ENCODE measurements around the gene HDHD5. TPM values are rescaled to one million over a fixed set of nuclear protein-coding genes. Genes with fewer than 3 reads are reported as not detected.
A peak's percentile ranks its signal among the peaks of the same experiment; 100 is the strongest.

Gene HDHD5
- total and polyA plus RNA-seq, 4 donors, result 16.7 to 49.2 (median 27.8) TPM

DNA sequence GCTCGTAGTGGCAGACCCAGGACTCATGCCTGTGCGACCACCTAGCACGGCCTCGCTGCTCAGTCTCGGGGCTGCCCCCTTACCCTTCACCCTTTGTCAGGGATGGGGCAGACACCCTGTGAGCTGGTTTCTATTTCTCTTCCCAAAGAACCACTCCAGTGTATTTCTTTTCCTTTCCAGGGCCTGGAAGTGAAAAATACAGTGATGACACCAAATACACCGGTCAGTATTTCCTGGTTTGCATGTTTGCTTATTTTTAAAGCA lies 51.6 kb downstream of the HDHD5 start:
- Histone ChIP-seq H3K9me3 (ENCODE audit: control insufficient read depth in 4 of 4, insufficient read depth in 3 of 4, low read length in 3 of 4) (no peaks in the 10 kb centered on the region), H3K27ac (ENCODE audit: low read depth in 1 of 2, low read length in 1 of 2) (no peak overlapping the region), H3K4me3 (no peak overlapping the region), H3K9ac (ENCODE audit: insufficient read depth in 1 of 2, low read length in 2 of 2) (no peak overlapping the region), H3K4me1 (ENCODE audit: control insufficient read depth in 5 of 5, insufficient read depth in 5 of 5, low read length in 5 of 5) (peaks cover 0 to 9% (median 0%) of the 10 kb centered on the region in 5 donors), H3K36me3 (ENCODE audit: control insufficient read depth in 4 of 4, insufficient read depth in 4 of 4, low read length in 4 of 4) (peaks cover 2 to 59% (median 7%) of the 10 kb centered on the region in 4 donors), H3K27me3 (ENCODE audit: control insufficient read depth in 3 of 3, insufficient read depth in 3 of 3, low read length in 2 of 3) (no peaks in the 10 kb centered on the region)
- ATAC-seq (ENCODE audit: insufficient read depth, low FRiP score), result no peak
- 56 to 80% methylated on average over 6 of the region's 6 CpGs for WGBS, 2 donors
- DNase-seq, result no peak
- TF ChIP-seq, protein P1, sequence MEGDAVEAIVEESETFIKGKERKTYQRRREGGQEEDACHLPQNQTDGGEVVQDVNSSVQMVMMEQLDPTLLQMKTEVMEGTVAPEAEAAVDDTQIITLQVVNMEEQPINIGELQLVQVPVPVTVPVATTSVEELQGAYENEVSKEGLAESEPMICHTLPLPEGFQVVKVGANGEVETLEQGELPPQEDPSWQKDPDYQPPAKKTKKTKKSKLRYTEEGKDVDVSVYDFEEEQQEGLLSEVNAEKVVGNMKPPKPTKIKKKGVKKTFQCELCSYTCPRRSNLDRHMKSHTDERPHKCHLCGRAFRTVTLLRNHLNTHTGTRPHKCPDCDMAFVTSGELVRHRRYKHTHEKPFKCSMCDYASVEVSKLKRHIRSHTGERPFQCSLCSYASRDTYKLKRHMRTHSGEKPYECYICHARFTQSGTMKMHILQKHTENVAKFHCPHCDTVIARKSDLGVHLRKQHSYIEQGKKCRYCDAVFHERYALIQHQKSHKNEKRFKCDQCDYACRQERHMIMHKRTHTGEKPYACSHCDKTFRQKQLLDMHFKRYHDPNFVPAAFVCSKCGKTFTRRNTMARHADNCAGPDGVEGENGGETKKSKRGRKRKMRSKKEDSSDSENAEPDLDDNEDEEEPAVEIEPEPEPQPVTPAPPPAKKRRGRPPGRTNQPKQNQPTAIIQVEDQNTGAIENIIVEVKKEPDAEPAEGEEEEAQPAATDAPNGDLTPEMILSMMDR (IDR thresholded peaks at IDR 0.05; ENCODE audit: control extremely low read depth, extremely low read depth), result no peak

DNA sequence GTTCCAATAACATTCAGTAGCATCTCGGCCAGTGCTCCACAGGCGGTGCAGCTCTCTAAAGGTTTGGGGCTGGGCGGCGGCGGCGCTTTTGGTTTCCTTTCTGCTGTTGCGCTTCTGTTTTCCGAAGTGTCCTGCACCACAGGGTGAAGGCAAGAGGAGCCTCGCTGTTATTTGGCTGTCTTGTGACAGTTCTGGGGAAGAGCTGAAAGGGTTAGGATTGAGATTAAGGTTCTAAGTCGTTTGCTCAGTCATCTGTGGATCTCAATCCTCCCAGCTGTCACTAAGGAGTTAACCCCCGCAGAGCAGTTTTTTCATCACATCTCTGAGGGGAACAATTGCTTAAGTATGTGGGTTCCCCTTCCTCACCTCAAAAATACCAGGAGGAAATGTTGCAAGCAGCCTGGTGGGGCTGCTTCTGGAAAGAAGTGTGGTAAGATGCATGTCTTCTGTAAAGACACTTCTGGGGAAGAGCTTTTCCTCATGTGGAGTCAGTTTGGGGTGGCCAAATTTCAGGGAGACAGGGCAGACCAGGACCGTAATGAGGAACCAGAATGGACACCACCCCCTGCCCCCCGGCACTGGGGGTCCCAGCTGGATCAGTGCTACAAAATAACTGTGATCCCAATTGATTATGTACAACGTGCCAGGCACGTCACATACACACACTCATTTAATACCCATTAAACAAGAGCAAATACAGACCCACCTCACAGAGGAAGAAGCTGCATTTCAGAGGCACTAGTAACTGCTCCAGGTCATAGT lies 52.1 kb downstream of the HDHD5 start:
- TF ChIP-seq, protein P1 (IDR thresholded peaks at IDR 0.05; ENCODE audit: control extremely low read depth, extremely low read depth), result no peak
- 37 to 61% methylated on average over 15 of the region's 15 CpGs for WGBS, 2 donors
- DNase-seq, result no peak
- Histone ChIP-seq H3K4me1 (ENCODE audit: control insufficient read depth in 5 of 5, insufficient read depth in 5 of 5, low read length in 5 of 5) (peaks cover 0 to 9% (median 0%) of the 10 kb centered on the region in 5 donors), H3K27ac (ENCODE audit: low read depth in 1 of 2, low read length in 1 of 2) (no peak overlapping the region), H3K4me3 (no peak overlapping the region), H3K9me3 (ENCODE audit: control insufficient read depth in 4 of 4, insufficient read depth in 3 of 4, low read length in 3 of 4) (no peaks in the 10 kb centered on the region), H3K36me3 (ENCODE audit: control insufficient read depth in 4 of 4, insufficient read depth in 4 of 4, low read length in 4 of 4) (peaks cover 2 to 63% (median 7%) of the 10 kb centered on the region in 4 donors), H3K9ac (ENCODE audit: insufficient read depth in 1 of 2, low read length in 2 of 2) (no peak overlapping the region), H3K27me3 (ENCODE audit: control insufficient read depth in 3 of 3, insufficient read depth in 3 of 3, low read length in 2 of 3) (no peaks in the 10 kb centered on the region)
- peak; percentile 23 for ATAC-seq (ENCODE audit: insufficient read depth, low FRiP score)

DNA sequence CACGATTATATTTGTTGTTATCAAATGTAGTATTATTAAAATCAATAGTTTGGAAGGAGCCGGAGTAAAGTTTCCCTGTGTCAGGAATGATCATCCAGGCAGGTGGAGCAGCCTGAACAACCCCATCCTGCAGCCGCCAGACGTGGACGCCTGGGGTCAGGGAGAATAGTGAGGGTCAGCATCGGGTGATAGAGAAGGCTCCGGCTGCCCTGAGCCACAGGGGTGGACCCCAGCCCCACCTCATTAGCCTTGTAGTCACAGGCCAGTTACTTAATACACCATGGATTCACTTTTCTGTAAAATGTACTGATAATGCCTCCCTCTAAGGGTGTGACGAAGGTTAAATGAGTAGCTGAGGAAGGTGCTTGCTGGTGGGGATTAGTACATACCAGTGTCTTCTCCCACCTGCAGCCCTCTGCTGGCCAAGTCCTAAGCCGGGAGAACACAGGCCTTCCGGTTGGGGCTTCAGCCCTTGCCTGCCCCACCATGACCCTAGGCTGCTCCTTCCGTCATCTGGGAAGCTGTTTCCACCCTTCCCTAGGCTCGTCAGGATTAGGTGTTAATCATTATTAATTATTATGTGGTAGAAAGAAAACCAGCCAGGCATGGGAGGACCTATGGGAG lies 52.8 kb downstream of the HDHD5 start:
- Histone ChIP-seq H3K4me1 (ENCODE audit: control insufficient read depth in 5 of 5, insufficient read depth in 5 of 5, low read length in 5 of 5) (peaks cover 0 to 9% (median 0%) of the 10 kb centered on the region in 5 donors), H3K27me3 (ENCODE audit: control insufficient read depth in 3 of 3, insufficient read depth in 3 of 3, low read length in 2 of 3) (no peaks in the 10 kb centered on the region), H3K27ac (ENCODE audit: low read depth in 1 of 2, low read length in 1 of 2) (no peak overlapping the region), H3K36me3 (ENCODE audit: control insufficient read depth in 4 of 4, insufficient read depth in 4 of 4, low read length in 4 of 4) (peaks cover 2 to 69% (median 9%) of the 10 kb centered on the region in 4 donors), H3K9ac (ENCODE audit: insufficient read depth in 1 of 2, low read length in 2 of 2) (no peak overlapping the region), H3K9me3 (ENCODE audit: control insufficient read depth in 4 of 4, insufficient read depth in 3 of 4, low read length in 3 of 4) (no peaks in the 10 kb centered on the region), H3K4me3 (no peak overlapping the region)
- no peak for ATAC-seq (ENCODE audit: insufficient read depth, low FRiP score)
- TF ChIP-seq, protein P1 (IDR thresholded peaks at IDR 0.05; ENCODE audit: control extremely low read depth, extremely low read depth), result no peak
- WGBS, 2 donors, result 66 to 80% methylated on average over 12 of the region's 12 CpGs
- DNase-seq, result no peak
